Keratinocyte (primary cell): Measurements from ENCODE around the gene KLC4.

ENCODE experiments used
- CTCF ChIP-seq, 3 experiments: IDR thresholded peaks in 1 of 3; conservative IDR thresholded peaks in 1 of 3; optimal IDR thresholded peaks in 1 of 3; 2 replicates in 2 of 3; 3 replicates in 1 of 3; pipeline versions ENCODE3 to v1.5.1; 2011; ENCODE audit warnings: low read length in 3 of 3, mild to moderate bottlenecking in 3 of 3, moderate library complexity in 2 of 3, control low read depth in 1 of 3, inconsistent platforms in 1 of 3; ENCODE audit not compliant: insufficient read depth in 2 of 3; ENCODE audit errors: extremely low read depth in 1 of 3
- EZH2 ChIP-seq: IDR thresholded peaks from one replicate; pipeline ENCODE4 v1.6.1; 2012; ENCODE audit warnings: inconsistent platforms, mild to moderate bottlenecking, low read length, moderate library complexity

DNA sequence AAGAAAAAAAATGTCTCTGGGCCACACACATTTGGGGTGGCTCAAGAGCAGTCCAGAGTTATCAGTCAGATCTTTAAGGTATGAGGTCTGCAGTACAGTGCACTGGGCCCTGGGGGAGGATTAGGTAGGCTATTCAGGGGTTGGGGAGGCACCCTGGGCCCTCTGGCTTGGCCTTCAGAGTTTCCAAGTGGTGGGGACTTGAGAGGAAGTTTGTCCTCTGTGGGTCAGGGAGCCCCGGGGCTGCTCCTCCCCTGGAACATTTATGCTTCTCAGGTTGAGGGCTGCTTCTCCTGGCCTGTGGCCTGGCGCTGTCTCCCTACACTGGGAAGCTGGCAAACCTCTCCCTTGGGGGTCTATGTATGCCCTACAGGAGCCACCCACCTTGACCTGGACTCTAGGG lies 62.7 kb downstream of the KLC4 start:
- TF ChIP-seq CTCF (optimal IDR thresholded peaks at IDR 0.05 in 1 of 3, IDR thresholded peaks at IDR 0.05 in 1 of 3, conservative IDR thresholded peaks at IDR 0.05 in 1 of 3; ENCODE audit: extremely low read depth in 1 of 3, insufficient read depth in 2 of 3, low read length in 3 of 3), result no peak
- no peak for TF ChIP-seq EZH2
